ENCODE results near the gene TDRD5.

GRCh38 chr1:179576509-179576908 is 15.1 kb upstream of the TDRD5 start:
- TF ChIP-seq CTCF (IDR thresholded peaks at IDR 0.05) (no peak), EZH2 (IDR thresholded peaks at IDR 0.05) (no peak), EZH2phosphoT487 (IDR thresholded peaks at IDR 0.05) (no peak)

Data from neural progenitor cell (in vitro differentiated cells).